OCI-LY7 (cell line): ENCODE data around the gene POMC.

Experiments
- CTCF ChIP-seq: fragments of 200-600 bp; sonication (generic); conservative IDR thresholded peaks from 2 replicates; pipeline ENCODE4 v1.5.1; 2014; ENCODE audit warnings: mild to moderate bottlenecking, antibody characterized with exemption, low read length, moderate library complexity, mixed read lengths
- EZH2phosphoT487 ChIP-seq: fragments of 200-600 bp; sonication (generic); IDR thresholded peaks from 2 replicates; pipeline ENCODE4 v1.6.1; 2018; ENCODE audit warnings: low read depth, borderline replicate concordance, mild to moderate bottlenecking, mixed run types, antibody characterized with exemption, low read length, moderate library complexity, mixed read lengths

- no peak for TF ChIP-seq CTCF
- TF ChIP-seq EZH2phosphoT487 = no peak
These were observed 10.6 kb upstream of the POMC start for GRCh38 chr2:25178976-25179375.
